NCI-H748 (cell line): Measurements from ENCODE around the gene MRPL39.

Experiments
- DNase-seq: peaks from one replicate; lab custom pipeline; 2025; ENCODE audit not compliant: unreplicated experiment; lab: John Stamatoyannopoulos, UW

The MRPL39 gene

GRCh38 chr21:25615880-25616279, 8.6 kb upstream of the MRPL39 start:
- DNase-seq = no peak

DNA sequence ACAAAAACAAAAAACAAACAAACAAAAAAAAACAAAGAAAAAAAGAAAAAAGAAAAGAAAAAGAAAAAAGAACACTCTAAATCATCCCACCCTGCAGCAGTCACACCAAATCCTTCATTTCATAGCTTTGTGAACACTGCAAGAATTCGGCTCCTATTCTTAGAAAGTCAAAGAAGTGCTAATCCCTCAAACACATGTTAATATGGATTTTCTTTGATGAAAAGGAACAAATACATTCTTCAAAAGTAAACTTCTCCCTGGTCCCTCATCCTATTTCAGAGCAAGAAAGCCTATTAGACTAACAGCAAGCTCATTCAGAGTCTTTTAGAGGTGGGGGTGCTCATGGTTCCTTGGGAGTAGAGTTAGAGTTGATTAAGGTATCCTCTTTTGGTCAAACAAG, 7.2 kb upstream of the MRPL39 start:
- no peak for DNase-seq

GRCh38 chr21:25608044-25608737, 910 bp upstream of the MRPL39 start:
- DNase-seq = peak; percentile 77

GRCh38 chr21:25589887-25590286, 17.4 kb downstream of the MRPL39 start:
- no peak for DNase-seq

- no peak for DNase-seq
These were observed 20.5 kb downstream of the MRPL39 start for GRCh38 chr21:25586791-25587190.

DNA sequence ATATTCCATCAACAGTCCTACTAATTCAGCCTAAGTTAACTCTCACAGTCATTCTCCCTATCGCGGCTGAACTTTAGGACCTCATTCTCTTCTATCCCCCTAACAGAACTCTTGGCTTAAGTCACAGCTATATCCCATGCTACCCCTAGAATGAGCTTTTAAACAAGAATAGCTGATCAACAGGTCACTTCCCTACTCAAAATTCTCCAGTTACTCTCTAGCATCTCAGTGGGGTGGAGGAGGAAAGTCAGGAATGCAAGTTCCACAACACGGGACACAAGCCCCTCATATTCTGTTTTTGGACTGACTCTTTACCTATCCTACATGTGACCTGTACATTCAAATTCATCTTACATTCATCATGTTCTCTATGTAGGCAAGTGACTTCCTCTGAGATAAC, 21.0 kb downstream of the MRPL39 start:
- DNase-seq = no peak

DNA sequence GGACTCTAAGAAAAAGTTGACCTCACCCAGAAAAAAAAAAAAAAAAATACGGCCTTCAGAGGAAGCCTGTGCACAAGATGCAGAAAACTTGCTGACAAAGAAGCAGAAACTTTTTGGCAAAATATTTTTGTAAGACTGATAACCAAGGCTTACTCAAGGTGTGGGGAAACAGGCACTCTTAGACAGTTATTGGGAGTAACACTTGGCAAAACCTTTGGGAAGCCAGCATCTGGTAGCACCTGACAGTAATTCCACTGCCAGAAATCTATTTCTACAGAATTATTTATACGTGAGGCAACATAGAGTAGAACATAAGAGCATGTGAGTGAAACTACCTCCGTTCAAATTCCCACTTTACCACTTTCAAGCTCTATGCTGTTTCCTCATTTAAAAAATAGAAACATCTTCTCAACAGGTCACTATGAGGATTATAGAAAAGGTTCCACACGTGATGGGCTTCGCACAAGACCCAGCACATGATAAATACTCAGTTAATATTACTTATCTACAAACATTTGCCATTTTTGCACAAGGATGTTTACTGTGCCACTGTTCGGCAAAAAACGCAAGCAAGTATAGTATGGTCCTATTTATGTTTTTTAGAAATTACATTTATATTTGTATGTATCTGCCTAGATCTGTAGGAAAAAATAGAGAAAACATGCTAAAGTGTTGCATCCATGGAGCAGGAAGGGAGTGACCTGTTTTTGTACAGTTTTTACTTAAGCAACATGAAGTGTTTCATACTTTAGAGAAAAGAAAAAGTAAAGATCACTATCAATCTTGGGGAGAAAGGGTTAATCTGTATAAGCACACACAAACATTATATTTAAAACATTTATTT, 22.2 kb downstream of the MRPL39 start:
- no peak for DNase-seq

GRCh38 chr21:25583370-25584130, 23.7 kb downstream of the MRPL39 start:
- DNase-seq = no peak

DNA sequence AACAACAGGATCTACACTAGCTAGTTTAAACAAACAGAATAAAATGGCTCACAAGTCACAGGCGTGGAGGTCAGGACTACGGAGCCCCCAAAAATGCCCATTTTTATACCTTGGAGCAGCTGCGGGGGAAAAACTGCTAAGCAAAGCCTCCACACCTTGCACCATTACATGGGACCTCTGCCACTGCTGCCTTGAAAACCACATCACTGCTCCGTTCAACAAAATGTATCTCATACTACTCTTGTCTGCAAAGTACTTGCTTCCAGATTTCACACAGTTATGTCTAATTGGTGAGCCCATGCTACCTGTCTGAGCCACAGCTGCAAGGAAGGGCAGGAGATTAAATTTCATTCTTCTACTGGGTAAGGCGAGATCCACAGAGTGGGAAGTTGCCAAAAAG, 24.4 kb downstream of the MRPL39 start:
- DNase-seq = no peak

DNA sequence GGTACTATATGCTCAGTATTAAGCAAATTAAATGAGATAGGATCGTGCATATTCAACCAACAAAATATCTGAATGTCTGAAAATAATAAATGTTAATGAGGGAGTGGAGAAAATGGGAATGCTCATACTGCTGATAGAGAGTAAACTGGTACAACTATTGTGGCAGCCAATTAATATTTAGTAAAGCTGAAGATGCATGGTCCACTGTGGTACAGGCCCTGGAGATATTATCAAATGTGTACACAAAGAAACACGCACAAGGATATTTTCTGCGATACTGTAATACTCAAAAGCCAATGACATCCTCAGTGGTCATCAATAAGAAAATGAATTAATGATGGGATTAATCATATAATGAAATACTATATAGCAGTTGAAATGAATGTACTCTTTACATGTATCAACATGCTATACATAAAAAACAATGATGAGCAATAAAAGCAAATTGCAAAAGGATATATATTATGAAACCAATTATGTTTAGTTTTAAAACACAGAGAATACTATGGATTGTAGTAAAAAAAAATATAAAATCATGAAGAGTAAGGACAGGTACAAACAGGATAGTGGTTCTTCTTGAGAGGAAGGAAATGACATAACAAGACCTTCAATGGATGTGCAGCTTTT, 25.0 kb downstream of the MRPL39 start:
- DNase-seq = no peak

GRCh38 chr21:25581582-25581981, 25.7 kb downstream of the MRPL39 start:
- no peak for DNase-seq

DNA sequence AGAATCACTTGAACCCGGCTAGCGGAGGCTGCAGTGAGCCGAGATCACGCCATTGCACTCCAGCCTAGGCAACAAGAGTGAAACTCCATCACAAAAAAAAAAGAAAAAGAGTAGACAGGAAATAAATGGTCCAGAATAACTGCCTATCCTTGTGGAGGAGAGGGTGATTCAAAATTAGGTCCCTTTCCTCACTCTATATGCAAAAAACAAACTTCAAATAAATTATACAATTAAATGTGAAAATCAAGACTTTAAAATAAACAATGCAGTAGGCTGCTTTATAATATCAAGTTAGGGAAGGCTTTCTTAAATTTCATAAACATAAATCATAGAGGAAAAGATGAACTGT, 26.4 kb downstream of the MRPL39 start:
- DNase-seq = no peak

DNA sequence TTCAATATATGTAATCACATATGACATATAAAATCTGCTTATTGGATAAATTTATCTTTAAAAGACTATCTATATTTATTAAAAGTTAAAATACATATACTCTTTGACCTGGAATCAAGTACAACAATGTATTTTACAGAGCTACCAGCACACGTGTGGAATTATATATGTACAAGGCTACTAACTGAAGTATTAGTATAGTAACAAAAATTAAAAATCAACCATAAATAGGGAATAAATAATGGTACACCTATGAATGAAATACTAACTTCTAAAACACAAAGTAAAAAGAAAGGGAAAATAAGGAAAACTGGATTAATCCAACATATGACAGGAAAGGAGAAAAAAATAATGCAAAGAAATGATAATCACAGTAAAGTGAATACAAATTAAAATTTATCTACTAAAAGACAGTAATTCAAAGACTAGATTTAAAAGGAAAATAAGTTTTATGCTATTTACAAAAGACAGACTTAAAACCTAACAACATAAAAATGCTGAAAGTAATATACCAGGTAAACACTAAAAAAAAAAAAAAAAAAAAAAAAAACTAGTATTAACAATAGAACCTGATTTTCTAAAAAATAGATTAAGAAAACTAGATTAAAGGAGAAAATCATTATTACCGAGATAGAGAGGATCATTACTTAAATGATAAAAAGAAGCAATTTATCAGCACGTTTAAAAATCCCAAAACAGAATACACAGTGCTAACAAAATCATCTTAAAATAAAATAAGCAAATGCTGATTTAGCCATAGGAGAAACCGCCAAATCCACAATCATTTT, 27.9 kb downstream of the MRPL39 start:
- no peak for DNase-seq

GRCh38 chr21:25578056-25578961, 29.0 kb downstream of the MRPL39 start:
- no peak for DNase-seq

DNA sequence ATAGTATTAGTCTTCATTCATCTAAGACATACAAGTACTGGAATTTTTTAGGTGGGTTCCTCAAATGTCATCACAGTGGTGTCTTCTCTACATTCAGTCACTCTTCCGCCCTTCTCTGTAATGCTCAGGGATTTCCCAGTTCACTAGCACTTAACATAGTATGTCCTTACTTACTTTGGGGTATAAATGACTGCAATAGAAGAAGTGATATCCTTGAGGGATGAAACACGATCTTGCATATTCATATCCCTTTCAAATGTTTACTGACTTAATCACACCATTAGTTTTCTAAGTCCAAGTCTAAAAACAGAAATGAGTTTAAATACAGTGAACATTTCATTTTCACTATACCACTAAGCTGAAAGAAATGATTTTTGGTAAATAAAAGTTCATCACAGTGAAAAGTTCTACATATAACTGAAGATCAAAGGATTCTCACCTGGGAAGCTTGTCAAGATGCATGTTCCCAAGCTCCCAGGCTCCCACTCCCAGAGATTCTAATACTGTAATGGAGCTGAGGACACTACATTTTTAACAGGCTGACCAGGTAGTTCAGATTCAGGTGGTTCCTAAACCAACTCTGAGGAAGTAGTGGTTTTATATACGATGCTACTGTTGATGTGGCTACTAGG, 29.7 kb downstream of the MRPL39 start:
- DNase-seq = no peak

GRCh38 chr21:25573409-25574206, 33.7 kb downstream of the MRPL39 start:
- no peak for DNase-seq

DNA sequence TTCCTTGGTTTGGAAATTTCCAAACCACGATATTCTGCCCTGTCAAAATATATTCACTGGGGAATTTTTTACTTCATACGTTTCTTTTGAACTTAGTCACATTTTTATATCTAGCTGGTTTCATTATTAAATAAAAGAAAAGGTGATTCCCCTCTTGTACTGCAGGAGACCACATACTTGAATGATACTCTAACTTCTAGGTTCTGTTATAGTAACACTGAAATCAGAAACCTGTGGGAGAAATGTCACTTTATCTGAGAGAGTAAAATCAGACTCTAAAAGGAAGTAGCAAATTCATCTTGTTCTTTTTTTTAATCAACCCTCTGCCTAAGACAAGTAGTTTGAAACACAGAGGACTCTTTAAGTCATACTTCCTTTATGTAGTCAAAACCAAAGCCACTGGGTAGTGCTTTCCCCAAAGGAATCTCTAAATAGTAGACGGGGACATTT, 34.4 kb downstream of the MRPL39 start:
- no peak for DNase-seq

DNA sequence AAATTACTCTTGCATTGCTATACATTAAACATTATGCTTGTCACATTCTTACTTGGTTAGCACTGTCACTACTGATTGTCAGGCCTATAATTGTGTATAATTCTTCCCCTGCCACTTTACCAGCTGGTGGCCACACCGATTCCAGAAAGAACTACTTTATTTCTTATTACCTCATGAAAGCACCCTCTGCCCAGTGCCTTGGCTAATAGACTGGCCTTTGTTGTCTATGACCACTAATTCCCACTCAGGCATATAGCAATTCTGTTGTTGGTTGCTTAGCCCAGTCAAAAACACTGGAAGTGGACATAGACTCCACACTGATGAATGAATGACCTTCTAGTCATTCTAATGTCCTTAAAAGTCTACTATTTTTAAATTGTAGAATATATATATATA, 35.6 kb downstream of the MRPL39 start:
- DNase-seq = no peak
